Natural killer cell (primary cell): Measurements from ENCODE around the gene MRPS9. TPM values are rescaled to one million over a fixed set of nuclear protein-coding genes. Genes with fewer than 3 reads are reported as not detected.
A peak's percentile ranks its signal among the peaks of the same experiment; 100 is the strongest.

Experiments used
- ATAC-seq, 3 donors: fragments of 150-1000 bp in 2 of 3; fragments of 200-7000 bp in 1 of 3; cut with Tn5 transposase; 1 replicate in 1 of 3; 2 replicates in 2 of 3; pipeline ENCODE4 v1.10.0; 2021; ENCODE audit warnings: mild to moderate bottlenecking in 2 of 3, moderate library complexity in 2 of 3
- DNase-seq, 2 donors: peaks; one replicate each; pipeline versions ENCODE4 v3.0.0 to v3.0.0-alpha.2; 2013 to 2021; ENCODE audit warnings: mixed read lengths in 1 of 2
- H3K27ac ChIP-seq: one replicate; pipeline ENCODE4 v1.5.1; 2013; ENCODE audit warnings: mild to moderate bottlenecking, low read length
- H3K27me3 ChIP-seq: one replicate; pipeline ENCODE4 v1.6.1; 2013; ENCODE audit warnings: low read length; ENCODE audit not compliant: control insufficient read depth, insufficient read depth
- H3K36me3 ChIP-seq: one replicate; pipeline ENCODE4 v1.6.1; 2013; ENCODE audit warnings: low read length; ENCODE audit not compliant: control insufficient read depth, insufficient read depth
- H3K4me1 ChIP-seq: one replicate; pipeline ENCODE4 v1.6.1; 2013; ENCODE audit warnings: low read length; ENCODE audit not compliant: control insufficient read depth, insufficient read depth
- H3K4me3 ChIP-seq: one replicate; pipeline ENCODE4 v1.5.1; 2013; ENCODE audit warnings: low read length
- H3K9me3 ChIP-seq: one replicate; pipeline ENCODE4 v1.6.1; 2013; ENCODE audit warnings: low read length; ENCODE audit not compliant: control insufficient read depth, insufficient read depth
- H3K27ac Mint-ChIP-seq, 2 donors: one replicate each; pipeline ENCODE4 v1.8.0; 2022; ENCODE audit warnings: mild to moderate bottlenecking in 2 of 2, mixed read lengths in 2 of 2, moderate library complexity in 1 of 2
- H3K27me3 Mint-ChIP-seq, 2 donors: one replicate each; pipeline ENCODE4 v1.8.0; 2022; ENCODE audit warnings: low read depth in 2 of 2, mixed read lengths in 2 of 2
- H3K36me3 Mint-ChIP-seq: one replicate; pipeline ENCODE4 v1.8.0; 2022; ENCODE audit warnings: mixed read lengths
- H3K4me1 Mint-ChIP-seq, 2 donors: one replicate each; pipeline ENCODE4 v1.8.0; 2022; ENCODE audit warnings: mixed read lengths in 2 of 2
- H3K4me3 Mint-ChIP-seq: one replicate; pipeline ENCODE4 v1.8.0; 2022; ENCODE audit warnings: mild to moderate bottlenecking, moderate library complexity, mixed read lengths
- H3K9me3 Mint-ChIP-seq, 2 donors: one replicate each; pipeline ENCODE4 v1.8.0; 2022; ENCODE audit warnings: mixed read lengths in 2 of 2
- CTCF ChIP-seq: fragments of 200-600 bp; IDR thresholded peaks from one replicate; pipeline ENCODE4 v1.8.0; 2022; ENCODE audit warnings: antibody characterized with exemption
- WGBS: methylation state at CpG from one replicate; pipeline ENCODE4 v1.1.7; 2013; ENCODE audit warnings: missing lambda C conversion rate; ENCODE audit not compliant: insufficient coverage; 5-methylcytosine and 5-hydroxymethylcytosine counted together
- intact Hi-C: fragments of 100-400 bp; cut with micrococcal nuclease; formaldehyde crosslinking; loops from one replicate; pipeline ENCODE4 v1.14.2; 2022
- total RNA-seq, 4 donors: library from RNA; stranded (reverse); fragments of 120-200 nt in 1 of 4; gene quantifications; one replicate each; pipeline versions ENCODE4 v1.2.3 to v1.2.4, GENCODE V29; 2013 to 2022

Gene MRPS9
- total RNA-seq, 3 donors from 2014 or later (not counting 1 experiment from before 2014, with no cell fraction given) = 17.5 to 25.0 (median 19.2) TPM

DNA sequence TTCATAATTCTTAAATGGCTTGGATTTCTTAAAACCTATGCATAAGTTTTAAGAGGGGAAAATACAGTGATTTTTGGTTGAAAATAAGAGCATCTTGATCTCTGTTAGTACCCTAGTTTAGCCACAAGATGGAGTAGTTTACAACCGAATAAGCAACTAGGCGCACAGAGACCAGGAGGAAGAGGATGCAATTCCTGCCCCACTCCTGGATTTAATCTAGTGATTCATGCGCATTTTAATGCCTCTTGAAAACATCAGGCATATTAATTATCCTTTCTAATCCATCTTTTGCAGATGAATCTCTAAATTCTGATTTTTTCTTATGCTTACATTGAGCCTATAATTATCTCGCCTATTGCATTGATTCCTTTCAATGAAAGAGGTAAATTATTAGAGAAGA lies 76.7 kb downstream of the MRPS9 start:
- Histone ChIP-seq H3K36me3 (no peaks in the 10 kb centered on the region), H3K4me3 (no peak overlapping the region), H3K27ac (no peak overlapping the region), H3K4me1 (peaks cover 4% of the 10 kb centered on the region), H3K27me3 (no peaks in the 10 kb centered on the region), H3K9me3 (no peaks in the 10 kb centered on the region)
- TF ChIP-seq CTCF = peak; percentile 82
- no peaks in the 10 kb centered on the region for H3K36me3 Mint-ChIP-seq
- H3K9me3 Mint-ChIP-seq = no peaks in the 10 kb centered on the region
- no peak overlapping the region for H3K4me3 Mint-ChIP-seq
- intact Hi-C loops = loop anchor here (1.0 kb wide), 1 partner anchor 124 kb away; no protein-coding TSS in a partner anchor
- WGBS = 0% methylated on average over 3 of the region's 4 CpGs
- ATAC-seq (peak in 2 of 3 donors; percentile 64 to 69), DNase-seq (peak in 1 of 2 donors; percentile 61)
- no peak overlapping the region for H3K27ac Mint-ChIP-seq
- H3K27me3 Mint-ChIP-seq = no peaks in the 10 kb centered on the region
- H3K4me1 Mint-ChIP-seq = peaks cover 4 to 7% of the 10 kb centered on the region in 2 donors

GRCh38 chr2:105116348-105116747 lies 78.5 kb downstream of the MRPS9 start:
- H3K4me3 Mint-ChIP-seq = no peak overlapping the region
- no peaks in the 10 kb centered on the region for H3K9me3 ChIP-seq
- peaks cover 4 to 7% of the 10 kb centered on the region in 2 donors for H3K4me1 Mint-ChIP-seq
- no peaks in the 10 kb centered on the region for H3K36me3 ChIP-seq
- H3K36me3 Mint-ChIP-seq = no peaks in the 10 kb centered on the region
- DNase-seq = no peak
- ATAC-seq = no peak
- no peak for TF ChIP-seq CTCF
- no peaks in the 10 kb centered on the region for H3K9me3 Mint-ChIP-seq
- H3K27me3 Mint-ChIP-seq = no peaks in the 10 kb centered on the region
- no peak overlapping the region for H3K27ac Mint-ChIP-seq
- H3K27me3 ChIP-seq = no peaks in the 10 kb centered on the region
- H3K27ac ChIP-seq = no peak overlapping the region
- H3K4me1 ChIP-seq = peaks cover 4% of the 10 kb centered on the region
- intact Hi-C loops = no loop called here
- no peak overlapping the region for H3K4me3 ChIP-seq
- 96% methylated on average over 5 of the region's 5 CpGs for WGBS

DNA sequence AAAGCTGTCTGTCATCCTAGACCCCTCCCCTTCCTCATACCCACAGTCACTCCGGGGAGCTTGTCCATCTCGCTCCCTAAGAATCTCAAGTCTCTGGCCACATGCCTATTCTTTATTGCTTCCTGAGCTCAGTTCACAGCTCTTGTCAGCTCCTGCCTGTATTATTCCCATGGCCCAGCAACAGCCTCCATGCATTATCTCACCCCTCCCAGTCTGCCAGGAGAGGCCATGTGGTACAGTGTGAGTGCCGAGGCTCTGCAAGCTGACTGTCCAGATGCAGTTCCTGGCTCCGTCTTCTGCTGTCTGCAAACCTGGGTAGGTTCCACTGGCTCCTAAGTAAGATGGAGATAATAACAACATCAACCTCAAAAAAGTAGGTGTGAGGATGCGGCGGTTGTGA lies 79.7 kb downstream of the MRPS9 start:
- Mint-ChIP-seq H3K27me3 (no peaks in the 10 kb centered on the region), H3K9me3 (no peaks in the 10 kb centered on the region), H3K4me1 (peaks cover 4 to 7% of the 10 kb centered on the region in 2 donors), H3K27ac (no peak overlapping the region), H3K4me3 (no peak overlapping the region), H3K36me3 (no peaks in the 10 kb centered on the region)
- intact Hi-C loops = no loop called here
- Histone ChIP-seq H3K4me1 (peaks cover 4% of the 10 kb centered on the region), H3K36me3 (no peaks in the 10 kb centered on the region), H3K27ac (no peak overlapping the region), H3K9me3 (no peaks in the 10 kb centered on the region), H3K4me3 (no peak overlapping the region), H3K27me3 (no peaks in the 10 kb centered on the region)
- 91% methylated on average over 5 of the region's 6 CpGs for WGBS
- ATAC-seq = no peak
- no peak for TF ChIP-seq CTCF
- no peak for DNase-seq

DNA sequence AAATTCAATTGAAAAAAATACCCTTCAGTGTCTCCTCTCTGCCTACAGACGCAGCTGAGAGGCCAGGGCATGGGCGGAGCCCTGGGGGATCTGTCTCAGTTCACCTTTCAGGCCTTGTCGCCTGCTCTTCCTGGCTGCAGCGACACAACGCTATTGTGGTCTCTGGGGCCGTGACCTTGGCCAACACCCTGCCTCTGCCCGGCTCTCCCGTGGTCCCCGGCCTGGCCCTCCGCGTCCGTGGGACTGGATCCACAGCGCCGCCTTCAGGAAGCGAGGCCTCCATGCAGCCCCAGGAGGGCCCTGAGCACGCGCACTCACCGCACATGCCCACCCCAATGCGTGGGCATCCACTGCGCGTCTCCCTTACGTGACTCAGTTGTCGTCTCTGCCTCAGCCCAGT lies 81.1 kb downstream of the MRPS9 start:
- H3K4me3 Mint-ChIP-seq = peak overlapping the region; percentile 10
- peak in 1 of 2 donors; percentile 8 for DNase-seq
- Histone ChIP-seq H3K27me3 (no peaks in the 10 kb centered on the region), H3K4me1 (peaks cover 4% of the 10 kb centered on the region), H3K4me3 (no peak overlapping the region), H3K36me3 (no peaks in the 10 kb centered on the region), H3K9me3 (no peaks in the 10 kb centered on the region), H3K27ac (no peak overlapping the region)
- peaks cover 0 to 3% of the 10 kb centered on the region in 2 donors for H3K27me3 Mint-ChIP-seq
- no peaks in the 10 kb centered on the region for H3K9me3 Mint-ChIP-seq
- peak; percentile 34 for TF ChIP-seq CTCF
- H3K36me3 Mint-ChIP-seq = no peaks in the 10 kb centered on the region
- peaks cover 4 to 7% of the 10 kb centered on the region in 2 donors for H3K4me1 Mint-ChIP-seq
- 67% methylated on average over 23 of the region's 23 CpGs for WGBS
- intact Hi-C loops = no loop called here
- H3K27ac Mint-ChIP-seq = no peak overlapping the region
- peak; percentile 42 to 74 (median 72) for ATAC-seq
